ENCODE measurements around the gene SHROOM3.

GRCh38 chr4:76751612-76752343 is 316.7 kb downstream of the SHROOM3 start:
- TF ChIP-seq POLR2A (IDR thresholded peaks at IDR 0.05) (no peak), CTCF (IDR thresholded peaks at IDR 0.05) (no peak)

Data from body of pancreas (tissue), 4 donors.